AG09309 (cell line): ENCODE results near the gene SLU7.

ENCODE experiments used
- DNase-seq: peaks from one replicate; pipeline ENCODE4 v3.0.0-alpha.2; 2010; ENCODE audit warnings: low read depth
- H3K4me3 ChIP-seq: 2 replicates; pipeline ENCODE4 v1.5.1; 2011; ENCODE audit warnings: mild to moderate bottlenecking, low read depth, low read length, moderate library complexity; ENCODE audit not compliant: control insufficient read depth
- TF ChIP-seq, protein P1 (sequence below): IDR thresholded peaks from 2 replicates; pipeline ENCODE4 v1.5.1; 2011; ENCODE audit warnings: mild to moderate bottlenecking, low read depth, low read length, inconsistent platforms; ENCODE audit not compliant: insufficient read depth, control insufficient read depth; ENCODE audit errors: missing control alignments

SLU7 gene

DNA sequence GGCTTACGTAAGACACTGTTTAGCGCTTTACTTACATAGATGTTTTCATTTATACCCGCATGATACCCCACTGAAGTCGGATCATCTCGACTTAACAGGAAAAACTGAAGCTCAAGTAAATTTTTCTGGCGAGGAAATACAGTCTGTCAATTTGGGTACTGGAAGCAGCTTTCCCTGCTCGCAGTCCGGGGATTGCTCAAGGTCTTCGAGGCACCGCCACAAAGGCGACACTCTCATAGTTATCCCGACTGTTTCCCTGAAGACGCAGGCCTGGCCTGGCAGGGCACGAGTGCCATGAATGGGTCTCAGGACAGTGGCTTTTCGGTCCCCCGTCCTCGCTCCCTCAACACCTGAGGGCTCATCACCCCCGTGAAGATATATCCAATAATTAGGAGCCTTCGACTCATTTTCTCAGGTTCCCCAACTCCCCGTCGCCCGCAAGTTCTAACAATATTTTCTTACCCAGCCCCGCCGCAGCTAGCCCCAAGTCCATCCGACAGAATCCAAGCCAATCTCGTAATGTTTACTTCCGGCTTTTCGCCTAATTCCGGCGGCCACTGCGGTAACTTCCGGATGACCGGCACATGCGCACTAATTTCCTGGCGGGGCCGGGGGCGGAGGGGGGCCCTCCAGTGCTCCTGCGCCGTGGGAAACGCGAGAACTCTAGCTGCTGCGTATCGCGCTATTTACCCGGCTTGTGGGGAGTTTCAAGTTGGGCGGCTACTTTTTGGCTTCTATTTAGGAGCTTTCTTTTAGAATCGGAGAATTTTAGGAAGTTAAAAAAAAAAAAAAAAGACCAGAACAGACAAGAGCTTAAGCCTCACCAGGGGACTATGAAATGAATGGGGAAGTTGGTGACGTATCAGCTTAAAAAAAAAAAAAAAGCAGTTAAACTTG lies at the start of gene SLU7:
Gene SLU7, minus strand, starts transcription at position 521 of the 897 bp plus-strand sequence. CDS start 3,787 bp downstream, outside the sequence.
- TF ChIP-seq, protein P1, sequence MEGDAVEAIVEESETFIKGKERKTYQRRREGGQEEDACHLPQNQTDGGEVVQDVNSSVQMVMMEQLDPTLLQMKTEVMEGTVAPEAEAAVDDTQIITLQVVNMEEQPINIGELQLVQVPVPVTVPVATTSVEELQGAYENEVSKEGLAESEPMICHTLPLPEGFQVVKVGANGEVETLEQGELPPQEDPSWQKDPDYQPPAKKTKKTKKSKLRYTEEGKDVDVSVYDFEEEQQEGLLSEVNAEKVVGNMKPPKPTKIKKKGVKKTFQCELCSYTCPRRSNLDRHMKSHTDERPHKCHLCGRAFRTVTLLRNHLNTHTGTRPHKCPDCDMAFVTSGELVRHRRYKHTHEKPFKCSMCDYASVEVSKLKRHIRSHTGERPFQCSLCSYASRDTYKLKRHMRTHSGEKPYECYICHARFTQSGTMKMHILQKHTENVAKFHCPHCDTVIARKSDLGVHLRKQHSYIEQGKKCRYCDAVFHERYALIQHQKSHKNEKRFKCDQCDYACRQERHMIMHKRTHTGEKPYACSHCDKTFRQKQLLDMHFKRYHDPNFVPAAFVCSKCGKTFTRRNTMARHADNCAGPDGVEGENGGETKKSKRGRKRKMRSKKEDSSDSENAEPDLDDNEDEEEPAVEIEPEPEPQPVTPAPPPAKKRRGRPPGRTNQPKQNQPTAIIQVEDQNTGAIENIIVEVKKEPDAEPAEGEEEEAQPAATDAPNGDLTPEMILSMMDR: no peak
- DNase-seq: peak; percentile 80
- H3K4me3 ChIP-seq: peak within 1 kb of the TSS; percentile 87

DNA sequence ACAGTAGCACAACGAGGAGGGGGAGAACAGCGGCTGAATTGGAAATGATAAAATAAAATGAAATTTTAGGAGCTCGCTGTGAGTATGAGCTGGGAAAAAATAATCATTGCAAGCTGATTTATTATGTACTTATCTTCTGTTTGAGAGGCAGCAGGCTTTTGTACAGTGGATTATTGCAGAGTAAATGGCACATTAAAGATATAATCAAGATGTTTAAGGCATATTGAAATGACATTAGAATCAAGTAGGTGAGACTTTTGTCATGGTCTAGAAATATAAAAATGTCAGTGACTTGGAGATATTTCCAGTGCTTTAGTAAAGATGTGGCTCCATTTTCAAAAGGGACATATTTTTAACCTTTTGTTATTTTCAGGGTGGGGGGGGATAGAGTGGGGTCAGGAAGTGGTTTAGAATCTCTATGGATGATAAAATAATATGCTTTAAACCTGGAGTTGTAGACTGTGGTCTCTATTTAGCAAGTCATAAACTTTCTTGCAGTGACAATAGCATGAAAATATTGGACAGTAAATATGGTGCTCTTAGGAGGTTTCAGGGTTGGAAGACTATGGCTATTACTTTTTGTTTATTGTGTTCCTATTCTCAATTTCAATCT lies 49.6 kb upstream of the SLU7 start:
- H3K4me3 ChIP-seq: peak overlapping the region; percentile 37
- no peak for DNase-seq
- TF ChIP-seq, protein P1: no peak

DNA sequence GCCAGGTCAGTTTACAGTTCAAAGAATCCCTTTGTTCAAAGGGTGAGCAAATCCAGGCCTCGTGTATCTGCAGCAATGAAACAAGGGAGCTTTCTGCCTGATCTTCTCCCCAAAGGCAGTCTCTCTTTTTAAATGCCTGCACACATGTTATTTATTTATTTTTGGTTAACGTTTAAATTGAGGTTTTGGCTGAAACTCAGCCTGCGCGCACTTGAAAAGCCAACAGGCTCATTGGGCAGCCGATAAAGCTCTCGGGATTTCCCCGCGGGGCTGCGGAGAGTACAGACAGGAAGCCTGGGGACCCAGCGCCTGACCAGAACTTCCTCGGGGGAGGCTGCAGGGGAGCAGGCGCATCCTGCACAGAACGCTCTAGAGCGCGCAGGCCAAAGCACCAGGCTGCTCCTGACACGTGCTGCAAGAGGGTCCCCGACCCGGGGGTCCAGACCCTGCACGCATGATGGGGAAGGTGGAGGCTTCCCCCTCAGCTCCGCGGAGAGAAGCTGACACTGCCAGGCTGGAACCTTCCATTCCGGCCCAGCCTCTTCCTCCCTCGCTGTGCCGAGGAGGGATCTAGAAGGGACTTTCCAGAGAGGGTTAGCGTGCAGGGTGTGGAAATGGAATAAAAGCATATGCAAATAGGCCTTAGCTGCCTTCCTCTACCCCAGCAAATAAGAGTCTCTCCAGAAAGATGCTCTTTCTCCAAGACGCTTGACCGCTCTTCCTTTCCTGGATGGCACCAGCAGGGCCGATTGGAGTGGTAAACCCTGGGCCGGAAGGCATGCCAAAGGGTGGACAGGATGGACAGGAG lies 48.9 kb upstream of the SLU7 start:
- TF ChIP-seq, protein P1: no peak
- DNase-seq: no peak
- H3K4me3 ChIP-seq: peak overlapping the region; percentile 37

DNA sequence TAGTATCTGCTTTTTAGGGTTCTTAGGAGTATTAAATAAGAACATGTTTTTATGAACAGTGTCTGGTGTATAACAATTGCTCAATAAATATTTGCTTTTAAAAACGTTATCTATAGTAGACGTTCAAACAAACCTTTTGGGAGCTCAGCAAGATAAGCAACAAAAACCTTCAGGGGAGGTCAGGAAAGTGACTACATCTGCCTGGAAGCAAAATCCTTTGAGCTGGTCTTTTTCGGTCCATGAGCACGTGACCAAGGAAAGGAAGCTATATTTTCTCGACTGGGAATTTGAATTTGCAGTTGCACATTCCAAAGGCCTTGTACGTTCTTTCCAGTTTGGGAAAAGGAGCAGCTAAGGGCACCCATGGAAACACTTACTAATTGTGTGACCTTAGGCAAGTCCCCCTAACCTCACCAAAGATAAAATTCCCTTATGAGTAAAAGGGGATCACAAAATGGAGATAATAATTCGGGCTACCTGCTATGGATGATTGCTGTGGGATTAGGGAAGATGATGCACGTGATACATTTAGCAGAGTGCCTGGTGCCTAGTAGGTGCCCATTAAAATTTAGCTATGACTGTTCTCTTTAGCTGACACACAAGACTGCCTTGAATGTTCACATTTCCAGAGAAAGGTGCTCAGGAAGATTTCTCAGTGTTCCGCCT lies 48.1 kb upstream of the SLU7 start:
- no peak overlapping the region for H3K4me3 ChIP-seq
- DNase-seq: no peak
- TF ChIP-seq, protein P1: no peak

DNA sequence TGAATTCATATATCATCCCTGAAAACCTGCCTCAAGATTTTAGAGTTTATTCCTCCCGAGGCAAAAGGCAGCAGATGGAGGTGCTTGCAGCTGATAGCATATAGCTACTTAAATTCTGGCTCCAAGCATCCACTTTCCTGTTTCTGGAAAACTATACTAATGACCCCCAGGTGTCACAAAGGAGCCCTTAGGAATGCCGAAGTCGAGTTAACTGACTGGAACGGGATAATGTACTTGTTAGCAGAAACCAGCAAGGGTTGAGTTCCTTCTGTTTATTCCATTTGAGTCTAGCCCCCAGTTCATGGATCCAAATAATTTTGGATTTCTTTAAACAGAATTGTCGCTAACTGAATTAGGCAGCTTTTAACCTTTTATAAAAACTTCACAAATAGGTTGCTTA lies 47.2 kb upstream of the SLU7 start:
- no peak overlapping the region for H3K4me3 ChIP-seq
- DNase-seq: no peak

More for the DNA sequence above, 47.2 kb upstream of the SLU7 start:
- TF ChIP-seq, protein P1: no peak
